HepG2 (cell line): ENCODE measurements around the gene SURF2. TPM values are rescaled to one million over a fixed set of nuclear protein-coding genes. Genes with fewer than 3 reads are reported as not detected.

Experiments used
- ATRX ChIP-seq: sonication (generic); formaldehyde crosslinking; IDR thresholded peaks from 2 replicates; pipeline ENCODE4 v1.4.0; 2020; ENCODE audit warnings: missing genetic modification reagents, borderline replicate concordance
- GLI4 ChIP-seq: sonication (generic); formaldehyde crosslinking; IDR thresholded peaks from 2 replicates; pipeline ENCODE4 v1.5.1; 2020; ENCODE audit warnings: missing genetic modification reagents, mild to moderate bottlenecking, moderate library complexity, borderline replicate concordance
- KLF11 ChIP-seq: IDR thresholded peaks from 2 replicates; pipeline ENCODE4 v1.6.1; 2016; ENCODE audit warnings: missing compliant biosample characterization
- KLF6 ChIP-seq: IDR thresholded peaks from 2 replicates; pipeline ENCODE4 v1.8.0; 2016; ENCODE audit warnings: missing biosample characterization, missing genetic modification reagents
- NAIF1 ChIP-seq: sonication (generic); formaldehyde crosslinking; IDR thresholded peaks from 2 replicates; pipeline ENCODE4 v1.5.0; 2020; ENCODE audit warnings: mild to moderate bottlenecking, missing genetic modification reagents, borderline replicate concordance
- NR2F6 ChIP-seq, 2 experiments: IDR thresholded peaks; 2 replicates each; pipeline ENCODE4 v1.6.1; 2016; ENCODE audit warnings: antibody characterized with exemption in 1 of 2, mild to moderate bottlenecking in 1 of 2
- PAX8 ChIP-seq: sonication (generic); formaldehyde crosslinking; IDR thresholded peaks from 2 replicates; pipeline ENCODE4 v1.8.0; 2022; ENCODE audit warnings: mild to moderate bottlenecking, missing genetic modification reagents, borderline replicate concordance
- POLR2G ChIP-seq: fragments of 200-400 bp; formaldehyde crosslinking; IDR thresholded peaks from 2 replicates; pipeline ENCODE4 v1.6.1; 2018; ENCODE audit warnings: mild to moderate bottlenecking, low read depth, low read length, moderate library complexity
- SRY ChIP-seq: sonication (generic); formaldehyde crosslinking; IDR thresholded peaks from 2 replicates; pipeline ENCODE4 v1.8.0; 2022; ENCODE audit warnings: mild to moderate bottlenecking, missing genetic modification reagents
- TSC22D2 ChIP-seq: sonication (generic); formaldehyde crosslinking; IDR thresholded peaks from 2 replicates; pipeline ENCODE4 v1.5.1; 2020; ENCODE audit warnings: missing genetic modification reagents, mild to moderate bottlenecking, borderline replicate concordance
- XRCC5 ChIP-seq: fragments of 200-400 bp; formaldehyde crosslinking; optimal IDR thresholded peaks from 2 replicates; pipeline ENCODE3; 2017; ENCODE audit warnings: mild to moderate bottlenecking, low read length
- YEATS4 ChIP-seq: sonication (generic); formaldehyde crosslinking; IDR thresholded peaks from 2 replicates; pipeline ENCODE4 v1.4.0; 2020; ENCODE audit warnings: missing genetic modification reagents, borderline replicate concordance
- ZNF207 ChIP-seq: fragments of 450-650 bp; IDR thresholded peaks from 2 replicates; pipeline ENCODE4 v1.6.1; 2016; ENCODE audit warnings: antibody characterized with exemption, borderline replicate concordance
- ZNF333 ChIP-seq: sonication (generic); formaldehyde crosslinking; IDR thresholded peaks from 2 replicates; pipeline ENCODE4 v1.4.0; 2020; ENCODE audit warnings: mild to moderate bottlenecking, missing genetic modification reagents, borderline replicate concordance
- ZNF430 ChIP-seq: sonication (generic); formaldehyde crosslinking; IDR thresholded peaks from 2 replicates; pipeline ENCODE4 v1.9.0; 2021; ENCODE audit warnings: mild to moderate bottlenecking, missing genetic modification reagents
- ZNF724P ChIP-seq: sonication (generic); formaldehyde crosslinking; IDR thresholded peaks from 2 replicates; pipeline ENCODE4 v1.8.0; 2022; ENCODE audit warnings: missing genetic modification reagents, borderline replicate concordance
- ZNF883 ChIP-seq: sonication (generic); formaldehyde crosslinking; IDR thresholded peaks from 2 replicates; pipeline ENCODE4 v1.5.1; 2020; ENCODE audit warnings: mild to moderate bottlenecking, missing genetic modification reagents; ENCODE audit errors: not compliant biosample characterization
- polyA plus RNA-seq, 8 experiments: library from polyadenylated mRNA; depleted of rRNA in 3 of 8; stranded (reverse) in 7 of 8; unstranded in 1 of 8; fragments of >200 nt; fragmentation: Illumina TruSeq in 4 of 8; extraction: Trizol in 4 of 8; gene quantifications; 2 replicates each; pipeline versions ENCODE4 v1.2.1 to v1.2.3, GENCODE V29; 2011 to 2016; ENCODE audit warnings: low read depth in 4 of 8, missing spikeins in 1 of 8, mixed read lengths in 1 of 8; ENCODE audit not compliant: insufficient read depth in 1 of 8
- total RNA-seq, 5 experiments: library from RNA; depleted of rRNA; stranded (reverse); fragments of >200 nt; fragmentation: Illumina TruSeq; extraction: Trizol; gene quantifications; 2 replicates each; pipeline ENCODE4 v1.2.3, GENCODE V29; 2016; ENCODE audit warnings: low read depth in 1 of 5
- TF ChIP-seq, protein P1 (sequence below): sonication (generic); formaldehyde crosslinking; conservative IDR thresholded peaks from 2 replicates; pipeline ENCODE4 v1.8.0; 2022; ENCODE audit warnings: missing genetic modification reagents
- TF ChIP-seq, protein P2 (sequence below): sonication (generic); formaldehyde crosslinking; IDR thresholded peaks from 2 replicates; pipeline ENCODE4 v1.4.0; 2020; ENCODE audit warnings: missing genetic modification reagents, borderline replicate concordance
- TF ChIP-seq, protein P3 (sequence below): sonication (generic); formaldehyde crosslinking; conservative IDR thresholded peaks from 2 replicates; pipeline ENCODE4 v1.8.0; 2022; ENCODE audit warnings: mild to moderate bottlenecking, moderate library complexity, missing genetic modification reagents
- TF ChIP-seq, protein P4 (sequence below): sonication (generic); formaldehyde crosslinking; IDR thresholded peaks from 2 replicates; pipeline ENCODE4 v1.5.0; 2020; ENCODE audit warnings: mild to moderate bottlenecking, missing genetic modification reagents
- TF ChIP-seq, protein P5 (sequence below): sonication (generic); formaldehyde crosslinking; IDR thresholded peaks from 2 replicates; pipeline ENCODE4 v1.9.0; 2021; ENCODE audit warnings: missing genetic modification reagents, mild to moderate bottlenecking, borderline replicate concordance

Gene SURF2
- total and polyA plus RNA-seq, 2 of the 13 experiments (the other 11 are each of a cell fraction or from before 2014, with no cell fraction given) = 6.3 to 13.6 TPM

DNA sequence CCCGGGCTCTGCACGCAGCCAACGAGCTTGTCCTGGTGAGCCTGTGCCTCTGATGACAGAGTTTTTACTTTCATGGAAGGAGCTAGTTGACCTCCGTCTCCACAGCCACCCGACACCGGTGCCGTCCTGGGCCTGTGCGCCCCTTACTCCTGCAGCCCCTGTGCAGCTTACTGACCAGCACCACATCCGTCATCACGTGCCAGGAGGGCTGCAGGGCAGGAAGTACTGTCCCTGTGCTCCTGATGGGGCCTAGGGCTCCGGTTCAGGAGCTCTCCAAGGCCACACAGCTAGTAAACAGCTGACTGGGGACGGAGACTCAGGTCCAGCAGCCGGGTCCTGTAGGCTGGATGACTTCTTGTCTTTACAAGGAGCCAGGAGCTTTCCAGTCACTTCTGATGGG is 30.0 kb downstream of the SURF2 start (continued):
- TF ChIP-seq GLI4 (CRISPR knock-in tag) (no peak), PAX8 (CRISPR knock-in tag) (no peak), YEATS4 (CRISPR knock-in tag) (peak; percentile 69; the same call in 1 of the 2 replicates), ZNF883 (CRISPR knock-in tag) (no peak), XRCC5 (no peak), ZNF724P (CRISPR knock-in tag) (no peak), NR2F6 (IDR thresholded peaks at IDR 0.05) (no peak), NR2F6 (CRISPR knock-in tag; IDR thresholded peaks at IDR 0.05) (peak; percentile 33; the same call in 1 of the 2 replicates), NAIF1 (CRISPR knock-in tag) (no peak), POLR2G (no peak), KLF11 (no peak), ZNF333 (0 out of 2 replicates have a peak, but pooled peaks have one; percentile 20), KLF6 (CRISPR knock-in tag) (no peak), SRY (CRISPR knock-in tag) (0 out of 2 replicates have a peak, but pooled peaks have one; percentile 53), ZNF430 (CRISPR knock-in tag) (no peak), TSC22D2 (CRISPR knock-in tag) (no peak), ZNF207 (no peak), ATRX (CRISPR knock-in tag) (no peak)
- TF ChIP-seq, protein P1, sequence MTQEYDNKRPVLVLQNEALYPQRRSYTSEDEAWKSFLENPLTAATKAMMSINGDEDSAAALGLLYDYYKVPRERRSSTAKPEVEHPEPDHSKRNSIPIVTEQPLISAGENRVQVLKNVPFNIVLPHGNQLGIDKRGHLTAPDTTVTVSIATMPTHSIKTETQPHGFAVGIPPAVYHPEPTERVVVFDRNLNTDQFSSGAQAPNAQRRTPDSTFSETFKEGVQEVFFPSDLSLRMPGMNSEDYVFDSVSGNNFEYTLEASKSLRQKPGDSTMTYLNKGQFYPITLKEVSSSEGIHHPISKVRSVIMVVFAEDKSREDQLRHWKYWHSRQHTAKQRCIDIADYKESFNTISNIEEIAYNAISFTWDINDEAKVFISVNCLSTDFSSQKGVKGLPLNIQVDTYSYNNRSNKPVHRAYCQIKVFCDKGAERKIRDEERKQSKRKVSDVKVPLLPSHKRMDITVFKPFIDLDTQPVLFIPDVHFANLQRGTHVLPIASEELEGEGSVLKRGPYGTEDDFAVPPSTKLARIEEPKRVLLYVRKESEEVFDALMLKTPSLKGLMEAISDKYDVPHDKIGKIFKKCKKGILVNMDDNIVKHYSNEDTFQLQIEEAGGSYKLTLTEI (CRISPR knock-in tag) = no peak
- TF ChIP-seq, protein P2, sequence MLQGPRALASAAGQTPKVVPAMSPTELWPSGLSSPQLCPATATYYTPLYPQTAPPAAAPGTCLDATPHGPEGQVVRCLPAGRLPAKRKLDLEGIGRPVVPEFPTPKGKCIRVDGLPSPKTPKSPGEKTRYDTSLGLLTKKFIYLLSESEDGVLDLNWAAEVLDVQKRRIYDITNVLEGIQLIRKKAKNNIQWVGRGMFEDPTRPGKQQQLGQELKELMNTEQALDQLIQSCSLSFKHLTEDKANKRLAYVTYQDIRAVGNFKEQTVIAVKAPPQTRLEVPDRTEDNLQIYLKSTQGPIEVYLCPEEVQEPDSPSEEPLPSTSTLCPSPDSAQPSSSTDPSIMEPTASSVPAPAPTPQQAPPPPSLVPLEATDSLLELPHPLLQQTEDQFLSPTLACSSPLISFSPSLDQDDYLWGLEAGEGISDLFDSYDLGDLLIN (CRISPR knock-in tag) = no peak
- TF ChIP-seq, protein P3, sequence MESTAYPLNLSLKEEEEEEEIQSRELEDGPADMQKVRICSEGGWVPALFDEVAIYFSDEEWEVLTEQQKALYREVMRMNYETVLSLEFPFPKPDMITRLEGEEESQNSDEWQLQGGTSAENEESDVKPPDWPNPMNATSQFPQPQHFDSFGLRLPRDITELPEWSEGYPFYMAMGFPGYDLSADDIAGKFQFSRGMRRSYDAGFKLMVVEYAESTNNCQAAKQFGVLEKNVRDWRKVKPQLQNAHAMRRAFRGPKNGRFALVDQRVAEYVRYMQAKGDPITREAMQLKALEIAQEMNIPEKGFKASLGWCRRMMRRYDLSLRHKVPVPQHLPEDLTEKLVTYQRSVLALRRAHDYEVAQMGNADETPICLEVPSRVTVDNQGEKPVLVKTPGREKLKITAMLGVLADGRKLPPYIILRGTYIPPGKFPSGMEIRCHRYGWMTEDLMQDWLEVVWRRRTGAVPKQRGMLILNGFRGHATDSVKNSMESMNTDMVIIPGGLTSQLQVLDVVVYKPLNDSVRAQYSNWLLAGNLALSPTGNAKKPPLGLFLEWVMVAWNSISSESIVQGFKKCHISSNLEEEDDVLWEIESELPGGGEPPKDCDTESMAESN (CRISPR knock-in tag) = no peak
- TF ChIP-seq, protein P4, sequence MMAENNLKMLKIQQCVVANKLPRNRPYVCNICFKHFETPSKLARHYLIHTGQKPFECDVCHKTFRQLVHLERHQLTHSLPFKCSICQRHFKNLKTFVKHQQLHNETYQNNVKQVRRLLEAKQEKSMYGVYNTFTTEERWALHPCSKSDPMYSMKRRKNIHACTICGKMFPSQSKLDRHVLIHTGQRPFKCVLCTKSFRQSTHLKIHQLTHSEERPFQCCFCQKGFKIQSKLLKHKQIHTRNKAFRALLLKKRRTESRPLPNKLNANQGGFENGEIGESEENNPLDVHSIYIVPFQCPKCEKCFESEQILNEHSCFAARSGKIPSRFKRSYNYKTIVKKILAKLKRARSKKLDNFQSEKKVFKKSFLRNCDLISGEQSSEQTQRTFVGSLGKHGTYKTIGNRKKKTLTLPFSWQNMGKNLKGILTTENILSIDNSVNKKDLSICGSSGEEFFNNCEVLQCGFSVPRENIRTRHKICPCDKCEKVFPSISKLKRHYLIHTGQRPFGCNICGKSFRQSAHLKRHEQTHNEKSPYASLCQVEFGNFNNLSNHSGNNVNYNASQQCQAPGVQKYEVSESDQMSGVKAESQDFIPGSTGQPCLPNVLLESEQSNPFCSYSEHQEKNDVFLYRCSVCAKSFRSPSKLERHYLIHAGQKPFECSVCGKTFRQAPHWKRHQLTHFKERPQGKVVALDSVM (CRISPR knock-in tag) = no peak
- TF ChIP-seq, protein P5, sequence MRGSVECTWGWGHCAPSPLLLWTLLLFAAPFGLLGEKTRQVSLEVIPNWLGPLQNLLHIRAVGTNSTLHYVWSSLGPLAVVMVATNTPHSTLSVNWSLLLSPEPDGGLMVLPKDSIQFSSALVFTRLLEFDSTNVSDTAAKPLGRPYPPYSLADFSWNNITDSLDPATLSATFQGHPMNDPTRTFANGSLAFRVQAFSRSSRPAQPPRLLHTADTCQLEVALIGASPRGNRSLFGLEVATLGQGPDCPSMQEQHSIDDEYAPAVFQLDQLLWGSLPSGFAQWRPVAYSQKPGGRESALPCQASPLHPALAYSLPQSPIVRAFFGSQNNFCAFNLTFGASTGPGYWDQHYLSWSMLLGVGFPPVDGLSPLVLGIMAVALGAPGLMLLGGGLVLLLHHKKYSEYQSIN (CRISPR knock-in tag) = no peak
